ENCODE results near the gene BCAS4.

Gene BCAS4

GRCh38 chr20:50911716-50912115 is 116.9 kb downstream of the BCAS4 start:
- DNase-seq (ENCODE audit: low read depth): no peak

- DNase-seq (ENCODE audit: low read depth): no peak
Observed at GRCh38 chr20:50913690-50914375, 119.0 kb downstream of the BCAS4 start.

- no peak for DNase-seq (ENCODE audit: low read depth)
Observed at GRCh38 chr20:50915424-50915823, 120.6 kb downstream of the BCAS4 start.

GRCh38 chr20:50916257-50916656 is 121.4 kb downstream of the BCAS4 start:
- no peak for DNase-seq (ENCODE audit: low read depth)

GRCh38 chr20:50916934-50917333 is 122.1 kb downstream of the BCAS4 start:
- no peak for DNase-seq (ENCODE audit: low read depth)

GRCh38 chr20:50918403-50918802 is 123.5 kb downstream of the BCAS4 start:
- DNase-seq (ENCODE audit: low read depth): no peak

GRCh38 chr20:50919567-50919966 is 124.7 kb downstream of the BCAS4 start:
- DNase-seq (ENCODE audit: low read depth): no peak

GRCh38 chr20:50920997-50921396 is 126.1 kb downstream of the BCAS4 start:
- DNase-seq (ENCODE audit: low read depth): no peak

GRCh38 chr20:50921803-50922501 is 127.1 kb downstream of the BCAS4 start:
- no peak for DNase-seq (ENCODE audit: low read depth)

- DNase-seq (ENCODE audit: low read depth): no peak
Observed at GRCh38 chr20:50924261-50924920, 129.5 kb downstream of the BCAS4 start.

- no peak for DNase-seq (ENCODE audit: low read depth)
Observed at GRCh38 chr20:50926530-50926929, 131.7 kb downstream of the BCAS4 start.

Data from activated T-helper 1 cell treated with Interleukin-2 at 50 U/mL for 16 hours (primary cell).